K562 (cell line): ENCODE measurements around the gene PTGER3. TPM values are rescaled to one million over a fixed set of nuclear protein-coding genes. Genes with fewer than 3 reads are reported as not detected.

Experiments used
- ATAC-seq: fragments of 200-7000 bp; cut with Tn5 transposase; 3 replicates; pipeline ENCODE4 v1.9.1; 2020; ENCODE audit warnings: moderate library complexity
- BruUV-seq: library from RNA; stranded (reverse); fragments of 400-500 nt; replicated peaks from 2 replicates; lab custom pipeline; 2021; lab: Mats Ljungman, UMichigan
- CTCF ChIA-PET: fragments of 300-600 bp; formaldehyde crosslinking; extraction: SDS; loops from one replicate; lab custom pipeline; 2021; ENCODE audit warnings: low intra/inter-chr PET ratio; lab: Yijun Ruan, JAX
- POLR2A ChIA-PET: fragments of 300-600, 350-650 bp; sonication (Branson Sonifier 250); formaldehyde crosslinking; extraction: SDS; loops from one replicate; lab custom pipeline; 2021; ENCODE audit warnings: antibody characterized with exemption, inconsistent platforms; lab: Yijun Ruan, JAX
- DNase-seq, 4 experiments: peaks; one replicate each; pipeline versions ENCODE4 v3.0.0 to v3.0.0-alpha.2; 2011 to 2018; ENCODE audit warnings: low spot score in 3 of 4, mixed read lengths in 3 of 4; ENCODE audit errors: extremely low read depth in 1 of 4
- FAIRE-seq: peaks from 2 replicates; lab custom pipeline; 2011; peaks lifted over from hg19 to GRCh38; lab: Jason Lieb, UNC
- H2AFZ ChIP-seq: 2 replicates; pipeline ENCODE4 v1.6.0; 2011; ENCODE audit warnings: low read depth, low read length, control low read depth, inconsistent platforms
- H3K27ac ChIP-seq: fragments of 200-600 bp; 3 replicates; pipeline ENCODE4 v1.8.0; 2011; ENCODE audit warnings: low read depth, mild to moderate bottlenecking, control low read depth, inconsistent platforms, low read length, moderate library complexity, mixed read lengths; ENCODE audit errors: extremely low read depth
- H3K27me3 ChIP-seq, 2 experiments: fragments of 300-600 bp in 1 of 2; 2 replicates in 1 of 2; 3 replicates in 1 of 2; pipeline versions ENCODE4 v1.6.0 to v1.8.0; 2011; ENCODE audit warnings: inconsistent platforms in 2 of 2, low read length in 2 of 2, mild to moderate bottlenecking in 1 of 2, mixed read lengths in 1 of 2, moderate library complexity in 1 of 2; ENCODE audit not compliant: control insufficient read depth in 2 of 2, insufficient read depth in 2 of 2
- H3K36me3 ChIP-seq: fragments of 300-600 bp; 3 replicates; pipeline ENCODE4 v1.8.0; 2011; ENCODE audit warnings: mild to moderate bottlenecking, low read length, inconsistent platforms; ENCODE audit not compliant: control insufficient read depth, insufficient read depth
- H3K4me1 ChIP-seq, 2 experiments: fragments of 200-600 bp in 1 of 2; replicated peaks in 1 of 2; 2 replicates in 1 of 2; 3 replicates in 1 of 2; pipeline versions ENCODE4 v1.5.1 to v1.8.0; 2011; ENCODE audit warnings: inconsistent platforms in 2 of 2, low read length in 2 of 2, mild to moderate bottlenecking in 1 of 2, mixed read lengths in 1 of 2, moderate library complexity in 1 of 2; ENCODE audit not compliant: control insufficient read depth in 2 of 2, insufficient read depth in 2 of 2
- H3K4me2 ChIP-seq: 2 replicates; pipeline ENCODE4 v1.6.1; 2011; ENCODE audit warnings: low read length, control low read depth, inconsistent platforms, mixed read lengths; ENCODE audit not compliant: insufficient read depth
- H3K4me3 ChIP-seq: fragments of 200-600 bp; sonication (generic), shearing (Covaris generic); 2 replicates; pipeline ENCODE4 v1.5.1; 2016; ENCODE audit warnings: control low read depth, inconsistent platforms
- H3K79me2 ChIP-seq: fragments of 200-600 bp; 3 replicates; pipeline ENCODE4 v1.8.0; 2011; ENCODE audit warnings: low read length, inconsistent platforms; ENCODE audit not compliant: control insufficient read depth, insufficient read depth
- H3K9ac ChIP-seq, 2 experiments: 2 replicates each; pipeline versions ENCODE4 v1.6.0 to v1.6.1; 2011; ENCODE audit warnings: low read depth in 2 of 2, low read length in 2 of 2, control low read depth in 1 of 2, inconsistent platforms in 1 of 2, mild to moderate bottlenecking in 1 of 2, mixed read lengths in 1 of 2; ENCODE audit not compliant: insufficient read depth in 1 of 2
- H3K9me1 ChIP-seq: one replicate; pipeline ENCODE4 v1.6.0; 2011; ENCODE audit warnings: inconsistent platforms, mild to moderate bottlenecking, low read length, moderate library complexity; ENCODE audit not compliant: control insufficient read depth, insufficient read depth
- H3K9me3 ChIP-seq: replicated peaks from 2 replicates; pipeline ENCODE4 v1.5.1; 2011; ENCODE audit warnings: low read depth, low read length, inconsistent platforms; ENCODE audit not compliant: control insufficient read depth, insufficient read depth
- H4K20me1 ChIP-seq: replicated peaks from 2 replicates; pipeline ENCODE4 v1.6.1; 2011; ENCODE audit warnings: low read length, inconsistent platforms, mixed read lengths; ENCODE audit not compliant: control insufficient read depth, insufficient read depth
- CBFB ChIP-seq: sonication (generic); formaldehyde crosslinking; IDR thresholded peaks from 2 replicates; pipeline ENCODE4 v1.4.0; 2020; ENCODE audit warnings: mild to moderate bottlenecking, missing genetic modification reagents
- SAP30 ChIP-seq: fragments of 200-600 bp; sonication (generic); IDR thresholded peaks from 2 replicates; pipeline ENCODE4 v1.6.1; 2012; ENCODE audit warnings: borderline replicate concordance, low read depth, mild to moderate bottlenecking, moderate library complexity, low read length, control low read depth, inconsistent platforms; ENCODE audit not compliant: insufficient read depth, poor library complexity, severe bottlenecking
- ZNF12 ChIP-seq: sonication (generic); formaldehyde crosslinking; IDR thresholded peaks from 2 replicates; pipeline ENCODE4 v1.4.0; 2020; ENCODE audit warnings: mild to moderate bottlenecking, missing genetic modification reagents
- ZNF3 ChIP-seq: fragments of 250-450 bp; sonication (Bioruptor Pico); IDR thresholded peaks from 2 replicates; pipeline ENCODE4 v1.5.0; 2021; ENCODE audit warnings: mild to moderate bottlenecking, moderate library complexity
- WGBS: fragments of 100-300 bp; shearing (Covaris generic); methylation state at CpG from one replicate; pipeline ENCODE4 v1.1.6; 2016; ENCODE audit warnings: low coverage, mixed read lengths; ENCODE audit not compliant: insufficient coverage; ENCODE audit errors: missing lambda C conversion rate; 5-methylcytosine and 5-hydroxymethylcytosine counted together
- in situ Hi-C: fragments of 300-500 bp; cut with MboI; formaldehyde crosslinking; loops from 4 replicates; pipeline ENCODE4 v1.15.0; 2018; ENCODE audit warnings: inconsistent platforms, mixed read lengths
- intact Hi-C: fragments of 100-400 bp; cut with micrococcal nuclease; formaldehyde crosslinking; loops from 2 replicates; pipeline ENCODE4 v1.14.2; 2022
- polyA plus RNA-seq, 8 experiments: library from polyadenylated mRNA; depleted of rRNA in 4 of 8; stranded (reverse) in 5 of 8; unstranded in 3 of 8; fragments of >200 nt; fragmentation: Nextera tagmentation in 2 of 8; fragmentation: Illumina TruSeq in 1 of 8; extraction: Ambion mirVana in 2 of 8; extraction: Trizol in 1 of 8; gene quantifications; 2 replicates each; pipeline versions ENCODE4 v1.2.1 to v1.2.3, GENCODE V29; 2011 to 2014; ENCODE audit warnings: inconsistent platforms in 1 of 8, missing spikeins in 1 of 8
- total RNA-seq, 7 experiments: library from RNA; depleted of rRNA in 6 of 7; stranded (reverse); fragments of >200 nt in 6 of 7; fragmentation: Illumina TruSeq in 2 of 7; extraction: Trizol in 2 of 7; gene quantifications; 2 replicates each; pipeline versions ENCODE4 v1.2.1 to v1.2.3, GENCODE V29; 2011 to 2021; ENCODE audit warnings: low replicate concordance in 1 of 7
- TF ChIP-seq, protein P1 (sequence below): sonication (generic); IDR thresholded peaks from 2 replicates; pipeline ENCODE4 v1.6.1; 2016
- TF ChIP-seq, protein P2 (sequence below): sonication (generic); formaldehyde crosslinking; IDR thresholded peaks from 2 replicates; pipeline ENCODE4 v1.8.0; 2022; ENCODE audit warnings: mild to moderate bottlenecking, missing genetic modification reagents, borderline replicate concordance
- TF ChIP-seq, protein P3 (sequence below): fragments of 250-450 bp; sonication (Bioruptor Pico); IDR thresholded peaks from 2 replicates; pipeline ENCODE4 v1.8.0; 2022; ENCODE audit warnings: inconsistent platforms
- TF ChIP-seq, protein P4 (sequence below): sonication (generic); formaldehyde crosslinking; IDR thresholded peaks from 2 replicates; pipeline ENCODE4 v1.8.0; 2023; ENCODE audit warnings: missing genetic modification reagents, mild to moderate bottlenecking, borderline replicate concordance

PTGER3 gene
- total and polyA plus RNA-seq, 9 of the 15 experiments (the other 6 are each of a cell fraction or from before 2014, with no cell fraction given): 3.8 to 28.5 (median 14.2) TPM

DNA sequence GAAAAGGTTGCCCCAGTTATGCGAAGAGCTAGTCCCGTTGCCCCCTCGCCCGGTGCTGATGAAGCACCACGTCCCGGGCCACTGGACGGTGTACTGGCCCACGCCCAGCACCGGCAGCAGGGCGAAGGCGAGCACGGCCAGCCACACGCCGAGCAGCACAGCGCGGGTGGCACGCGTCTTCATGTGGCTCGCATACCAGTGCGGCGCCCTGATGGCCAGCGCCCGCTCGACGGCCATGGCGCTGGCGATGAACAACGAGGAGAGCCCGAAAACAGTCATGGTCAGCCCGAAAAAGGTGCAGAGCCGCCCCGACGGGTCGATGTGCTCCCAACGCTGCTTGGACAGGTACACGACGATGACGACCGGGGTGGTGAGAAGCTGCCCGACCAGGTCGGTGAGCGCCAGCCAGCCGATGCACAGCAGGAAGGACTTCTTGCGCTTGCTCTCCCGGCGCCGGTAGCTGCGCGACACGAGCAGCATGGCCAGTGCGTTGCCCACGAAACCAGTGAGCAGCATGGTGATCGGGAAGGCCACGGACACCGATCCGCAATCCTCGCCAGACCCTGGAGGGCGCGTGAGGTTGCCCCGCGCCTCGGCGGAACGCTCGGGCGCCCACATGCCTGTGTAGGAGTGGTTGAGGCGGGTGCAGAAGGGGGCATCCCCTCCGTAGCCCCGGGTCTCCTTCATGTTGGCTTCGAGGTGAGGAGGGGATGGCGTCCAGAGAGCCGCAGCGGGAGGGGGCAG is 553 bp downstream of the PTGER3 start:
- Histone ChIP-seq H3K27ac (peak overlapping the region; percentile 66), H2AFZ (peak overlapping the region; percentile 93), H3K9ac (peak overlapping the region; percentile 83 to 99), H3K4me2 (peak overlapping the region; percentile 87), H3K4me3 (peak overlapping the region; percentile 66), H3K4me1 (peaks cover 14 to 18% of the 10 kb centered on the region in 2 experiments), H4K20me1 (no peaks in the 10 kb centered on the region), H3K27me3 (no peaks in the 10 kb centered on the region; a peak in 1 of 5 replicates), H3K36me3 (peaks cover 2% of the 10 kb centered on the region; the same call in 2 of the 3 replicates), H3K79me2 (peaks cover 53% of the 10 kb centered on the region), H3K9me1 (no peaks in the 10 kb centered on the region), H3K9me3 (no peaks in the 10 kb centered on the region)
- WGBS: under 1% methylated on average over 68 of the region's 73 CpGs
- DNase-seq (peak in 2 of 4 experiments; percentile 17 to 55), ATAC-seq (peak; percentile 31), FAIRE-seq (no peak)
- intact Hi-C loops: loop anchor here (5.0 to 10.0 kb wide), 4 partner anchors 150 to 915 kb away; no protein-coding TSS in a partner anchor
- CTCF ChIA-PET: no interaction called here
- BruUV-seq: no TSS peak
- POLR2A ChIA-PET: interaction anchor here (0.7 to 2.4 kb wide), 7 partner anchors 10 to 636 kb away, joined by 3 to 16 read pairs (median 3); partner anchors contain the start of gene CTH
- in situ Hi-C loops: no loop called here
- TF ChIP-seq, protein P1, sequence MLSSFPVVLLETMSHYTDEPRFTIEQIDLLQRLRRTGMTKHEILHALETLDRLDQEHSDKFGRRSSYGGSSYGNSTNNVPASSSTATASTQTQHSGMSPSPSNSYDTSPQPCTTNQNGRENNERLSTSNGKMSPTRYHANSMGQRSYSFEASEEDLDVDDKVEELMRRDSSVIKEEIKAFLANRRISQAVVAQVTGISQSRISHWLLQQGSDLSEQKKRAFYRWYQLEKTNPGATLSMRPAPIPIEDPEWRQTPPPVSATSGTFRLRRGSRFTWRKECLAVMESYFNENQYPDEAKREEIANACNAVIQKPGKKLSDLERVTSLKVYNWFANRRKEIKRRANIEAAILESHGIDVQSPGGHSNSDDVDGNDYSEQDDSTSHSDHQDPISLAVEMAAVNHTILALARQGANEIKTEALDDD: no peak
- TF ChIP-seq CBFB (CRISPR knock-in tag) (0 out of 2 replicates have a peak, but pooled peaks have one; percentile 13), ZNF12 (CRISPR knock-in tag) (no peak; the same call in 1 of the 2 replicates), SAP30 (peak; percentile 58), ZNF3 (CRISPR knock-in tag) (no peak)
- TF ChIP-seq, protein P2, sequence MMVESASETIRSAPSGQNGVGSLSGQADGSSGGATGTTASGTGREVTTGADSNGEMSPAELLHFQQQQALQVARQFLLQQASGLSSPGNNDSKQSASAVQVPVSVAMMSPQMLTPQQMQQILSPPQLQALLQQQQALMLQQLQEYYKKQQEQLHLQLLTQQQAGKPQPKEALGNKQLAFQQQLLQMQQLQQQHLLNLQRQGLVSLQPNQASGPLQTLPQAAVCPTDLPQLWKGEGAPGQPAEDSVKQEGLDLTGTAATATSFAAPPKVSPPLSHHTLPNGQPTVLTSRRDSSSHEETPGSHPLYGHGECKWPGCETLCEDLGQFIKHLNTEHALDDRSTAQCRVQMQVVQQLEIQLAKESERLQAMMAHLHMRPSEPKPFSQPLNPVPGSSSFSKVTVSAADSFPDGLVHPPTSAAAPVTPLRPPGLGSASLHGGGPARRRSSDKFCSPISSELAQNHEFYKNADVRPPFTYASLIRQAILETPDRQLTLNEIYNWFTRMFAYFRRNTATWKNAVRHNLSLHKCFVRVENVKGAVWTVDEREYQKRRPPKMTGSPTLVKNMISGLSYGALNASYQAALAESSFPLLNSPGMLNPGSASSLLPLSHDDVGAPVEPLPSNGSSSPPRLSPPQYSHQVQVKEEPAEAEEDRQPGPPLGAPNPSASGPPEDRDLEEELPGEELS: peak; percentile 12; the same call in 1 of the 2 replicates
- TF ChIP-seq, protein P3, sequence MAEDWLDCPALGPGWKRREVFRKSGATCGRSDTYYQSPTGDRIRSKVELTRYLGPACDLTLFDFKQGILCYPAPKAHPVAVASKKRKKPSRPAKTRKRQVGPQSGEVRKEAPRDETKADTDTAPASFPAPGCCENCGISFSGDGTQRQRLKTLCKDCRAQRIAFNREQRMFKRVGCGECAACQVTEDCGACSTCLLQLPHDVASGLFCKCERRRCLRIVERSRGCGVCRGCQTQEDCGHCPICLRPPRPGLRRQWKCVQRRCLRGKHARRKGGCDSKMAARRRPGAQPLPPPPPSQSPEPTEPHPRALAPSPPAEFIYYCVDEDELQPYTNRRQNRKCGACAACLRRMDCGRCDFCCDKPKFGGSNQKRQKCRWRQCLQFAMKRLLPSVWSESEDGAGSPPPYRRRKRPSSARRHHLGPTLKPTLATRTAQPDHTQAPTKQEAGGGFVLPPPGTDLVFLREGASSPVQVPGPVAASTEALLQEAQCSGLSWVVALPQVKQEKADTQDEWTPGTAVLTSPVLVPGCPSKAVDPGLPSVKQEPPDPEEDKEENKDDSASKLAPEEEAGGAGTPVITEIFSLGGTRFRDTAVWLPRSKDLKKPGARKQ (CRISPR knock-in tag): no peak
- TF ChIP-seq, protein P4, sequence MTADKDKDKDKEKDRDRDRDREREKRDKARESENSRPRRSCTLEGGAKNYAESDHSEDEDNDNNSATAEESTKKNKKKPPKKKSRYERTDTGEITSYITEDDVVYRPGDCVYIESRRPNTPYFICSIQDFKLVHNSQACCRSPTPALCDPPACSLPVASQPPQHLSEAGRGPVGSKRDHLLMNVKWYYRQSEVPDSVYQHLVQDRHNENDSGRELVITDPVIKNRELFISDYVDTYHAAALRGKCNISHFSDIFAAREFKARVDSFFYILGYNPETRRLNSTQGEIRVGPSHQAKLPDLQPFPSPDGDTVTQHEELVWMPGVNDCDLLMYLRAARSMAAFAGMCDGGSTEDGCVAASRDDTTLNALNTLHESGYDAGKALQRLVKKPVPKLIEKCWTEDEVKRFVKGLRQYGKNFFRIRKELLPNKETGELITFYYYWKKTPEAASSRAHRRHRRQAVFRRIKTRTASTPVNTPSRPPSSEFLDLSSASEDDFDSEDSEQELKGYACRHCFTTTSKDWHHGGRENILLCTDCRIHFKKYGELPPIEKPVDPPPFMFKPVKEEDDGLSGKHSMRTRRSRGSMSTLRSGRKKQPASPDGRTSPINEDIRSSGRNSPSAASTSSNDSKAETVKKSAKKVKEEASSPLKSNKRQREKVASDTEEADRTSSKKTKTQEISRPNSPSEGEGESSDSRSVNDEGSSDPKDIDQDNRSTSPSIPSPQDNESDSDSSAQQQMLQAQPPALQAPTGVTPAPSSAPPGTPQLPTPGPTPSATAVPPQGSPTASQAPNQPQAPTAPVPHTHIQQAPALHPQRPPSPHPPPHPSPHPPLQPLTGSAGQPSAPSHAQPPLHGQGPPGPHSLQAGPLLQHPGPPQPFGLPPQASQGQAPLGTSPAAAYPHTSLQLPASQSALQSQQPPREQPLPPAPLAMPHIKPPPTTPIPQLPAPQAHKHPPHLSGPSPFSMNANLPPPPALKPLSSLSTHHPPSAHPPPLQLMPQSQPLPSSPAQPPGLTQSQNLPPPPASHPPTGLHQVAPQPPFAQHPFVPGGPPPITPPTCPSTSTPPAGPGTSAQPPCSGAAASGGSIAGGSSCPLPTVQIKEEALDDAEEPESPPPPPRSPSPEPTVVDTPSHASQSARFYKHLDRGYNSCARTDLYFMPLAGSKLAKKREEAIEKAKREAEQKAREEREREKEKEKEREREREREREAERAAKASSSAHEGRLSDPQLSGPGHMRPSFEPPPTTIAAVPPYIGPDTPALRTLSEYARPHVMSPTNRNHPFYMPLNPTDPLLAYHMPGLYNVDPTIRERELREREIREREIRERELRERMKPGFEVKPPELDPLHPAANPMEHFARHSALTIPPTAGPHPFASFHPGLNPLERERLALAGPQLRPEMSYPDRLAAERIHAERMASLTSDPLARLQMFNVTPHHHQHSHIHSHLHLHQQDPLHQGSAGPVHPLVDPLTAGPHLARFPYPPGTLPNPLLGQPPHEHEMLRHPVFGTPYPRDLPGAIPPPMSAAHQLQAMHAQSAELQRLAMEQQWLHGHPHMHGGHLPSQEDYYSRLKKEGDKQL (CRISPR knock-in tag): no peak
